Gastrocnemius medialis (tissue), 4 donors: ENCODE measurements around the gene MELTF. TPM values are rescaled to one million over a fixed set of nuclear protein-coding genes. Genes with fewer than 3 reads are reported as not detected.
"Not testable (repeated sequence)": the region's sequence is repeated elsewhere in the genome, so short reads cannot be mapped to it uniquely, and the experiment has no call there.

Experiments
- ATAC-seq, 2 donors: fragments of 150-250 bp; one replicate each; pipeline ENCODE4 v1.9.1; 2016
- DNase-seq, 2 donors: peaks; one replicate each; pipeline ENCODE4 v3.0.0-alpha.2; 2019
- H3K27ac ChIP-seq, 4 donors: fragments of 200-600 bp; sonication (generic); 1 replicate in 1 of 4; 2 replicates in 3 of 4; pipeline ENCODE4 v1.5.1; 2016 to 2018; ENCODE audit warnings: mild to moderate bottlenecking in 2 of 4, moderate library complexity in 1 of 4
- H3K27me3 ChIP-seq, 3 donors: fragments of 200-600 bp; sonication (generic) in 2 of 3; 1 replicate in 1 of 3; 2 replicates in 2 of 3; pipeline versions ENCODE4 v1.5.1 to v1.6.0; 2016 to 2019; ENCODE audit warnings: mild to moderate bottlenecking in 1 of 3, moderate library complexity in 1 of 3
- H3K36me3 ChIP-seq, 2 donors: fragments of 200-600 bp; sonication (generic) in 1 of 2; one replicate each; pipeline ENCODE4 v1.5.1; 2017 to 2018
- H3K4me1 ChIP-seq, 2 donors: fragments of 200-600 bp; sonication (generic) in 1 of 2; one replicate each; pipeline ENCODE4 v1.5.1; 2016 to 2017; ENCODE audit warnings: mild to moderate bottlenecking in 2 of 2
- H3K4me3 ChIP-seq, 4 donors: fragments of 200-600 bp; sonication (generic) in 3 of 4; 1 replicate in 1 of 4; 2 replicates in 3 of 4; pipeline ENCODE4 v1.5.1; 2016 to 2019; ENCODE audit warnings: mild to moderate bottlenecking in 2 of 4
- H3K9me3 ChIP-seq, 3 donors: fragments of 200-600 bp; sonication (generic) in 2 of 3; 1 replicate in 1 of 3; 2 replicates in 2 of 3; pipeline ENCODE4 v1.5.1; 2016 to 2019
- POLR2A ChIP-seq, 2 donors: fragments of 450-650 bp; IDR thresholded peaks; one replicate each; pipeline ENCODE4 v1.6.1; 2017; ENCODE audit warnings: antibody characterized with exemption in 2 of 2, mild to moderate bottlenecking in 2 of 2, moderate library complexity in 2 of 2
- in situ Hi-C, 4 donors: fragments of 200-750 bp; cut with MboI; loops; one replicate each; pipeline versions ENCODE4 v1.15.0 to v1.8.0; 2017; ENCODE audit warnings: low sequenced_read_pairs in 4 of 4
- intact Hi-C: fragments of 100-400 bp; cut with DNase I; formaldehyde crosslinking; loops from one replicate; pipeline ENCODE4 v1.15.1; 2023; ENCODE audit warnings: low total_unique reads
- total RNA-seq, 4 donors: library from RNA; depleted of rRNA; stranded (reverse); fragments of >200 nt; gene quantifications; one replicate each; pipeline versions ENCODE4 v1.1.0 to v1.2.3, GENCODE V29; 2016
- TF ChIP-seq, protein P1 (sequence below), 5 experiments: fragments of 450-650 bp in 3 of 5; fragments of 200-600 bp in 2 of 5; sonication (generic) in 2 of 5; IDR thresholded peaks in 4 of 5; conservative IDR thresholded peaks in 1 of 5; 1 replicate in 4 of 5; 2 replicates in 1 of 5; pipeline ENCODE4 v1.5.1; 2016 to 2019; ENCODE audit warnings: antibody characterized with exemption in 5 of 5, mild to moderate bottlenecking in 3 of 5, moderate library complexity in 3 of 5

MELTF gene
- total RNA-seq, 4 donors from 2014 or later, result 0.36 to 0.64 (median 0.42) TPM; not detected in 1

DNA sequence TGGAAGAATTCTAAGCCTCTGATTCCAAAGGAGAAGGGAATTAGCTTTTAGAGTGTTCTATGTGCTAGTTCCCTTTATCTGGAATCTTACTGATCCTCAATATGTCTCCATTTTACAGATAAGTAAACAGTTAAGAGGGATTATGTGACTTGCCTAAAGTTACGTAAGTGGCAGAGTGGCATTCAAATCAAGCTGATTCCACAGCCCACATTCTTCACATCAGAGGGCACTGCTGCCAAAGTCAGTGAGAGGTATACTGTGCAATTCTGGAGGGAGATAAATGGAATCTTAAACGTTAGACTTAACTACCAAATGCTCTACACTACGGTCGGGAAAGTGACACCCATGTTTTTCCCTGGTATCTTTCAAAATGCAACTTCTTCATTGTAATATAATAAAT is 11.0 kb upstream of the MELTF start:
- ATAC-seq, result no peak
- no peaks in the 10 kb centered on the region for H3K9me3 ChIP-seq
- peaks cover 0 to 25% of the 10 kb centered on the region in 2 donors for H3K36me3 ChIP-seq
- in situ Hi-C loops (no loop called here), intact Hi-C loops (no loop called here)
- peaks cover 0 to 8% (median 6%) of the 10 kb centered on the region in 3 donors for H3K27me3 ChIP-seq
- no peak for DNase-seq
- no peak overlapping the region for H3K4me3 ChIP-seq
- H3K4me1 ChIP-seq, result no peaks in the 10 kb centered on the region
- no peak overlapping the region for H3K27ac ChIP-seq
- TF ChIP-seq, protein P1, sequence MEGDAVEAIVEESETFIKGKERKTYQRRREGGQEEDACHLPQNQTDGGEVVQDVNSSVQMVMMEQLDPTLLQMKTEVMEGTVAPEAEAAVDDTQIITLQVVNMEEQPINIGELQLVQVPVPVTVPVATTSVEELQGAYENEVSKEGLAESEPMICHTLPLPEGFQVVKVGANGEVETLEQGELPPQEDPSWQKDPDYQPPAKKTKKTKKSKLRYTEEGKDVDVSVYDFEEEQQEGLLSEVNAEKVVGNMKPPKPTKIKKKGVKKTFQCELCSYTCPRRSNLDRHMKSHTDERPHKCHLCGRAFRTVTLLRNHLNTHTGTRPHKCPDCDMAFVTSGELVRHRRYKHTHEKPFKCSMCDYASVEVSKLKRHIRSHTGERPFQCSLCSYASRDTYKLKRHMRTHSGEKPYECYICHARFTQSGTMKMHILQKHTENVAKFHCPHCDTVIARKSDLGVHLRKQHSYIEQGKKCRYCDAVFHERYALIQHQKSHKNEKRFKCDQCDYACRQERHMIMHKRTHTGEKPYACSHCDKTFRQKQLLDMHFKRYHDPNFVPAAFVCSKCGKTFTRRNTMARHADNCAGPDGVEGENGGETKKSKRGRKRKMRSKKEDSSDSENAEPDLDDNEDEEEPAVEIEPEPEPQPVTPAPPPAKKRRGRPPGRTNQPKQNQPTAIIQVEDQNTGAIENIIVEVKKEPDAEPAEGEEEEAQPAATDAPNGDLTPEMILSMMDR (IDR thresholded peaks at IDR 0.05 in 4 of 5, conservative IDR thresholded peaks at IDR 0.05 in 1 of 5), result no peak
- TF ChIP-seq POLR2A (IDR thresholded peaks at IDR 0.05), result no peak

DNA sequence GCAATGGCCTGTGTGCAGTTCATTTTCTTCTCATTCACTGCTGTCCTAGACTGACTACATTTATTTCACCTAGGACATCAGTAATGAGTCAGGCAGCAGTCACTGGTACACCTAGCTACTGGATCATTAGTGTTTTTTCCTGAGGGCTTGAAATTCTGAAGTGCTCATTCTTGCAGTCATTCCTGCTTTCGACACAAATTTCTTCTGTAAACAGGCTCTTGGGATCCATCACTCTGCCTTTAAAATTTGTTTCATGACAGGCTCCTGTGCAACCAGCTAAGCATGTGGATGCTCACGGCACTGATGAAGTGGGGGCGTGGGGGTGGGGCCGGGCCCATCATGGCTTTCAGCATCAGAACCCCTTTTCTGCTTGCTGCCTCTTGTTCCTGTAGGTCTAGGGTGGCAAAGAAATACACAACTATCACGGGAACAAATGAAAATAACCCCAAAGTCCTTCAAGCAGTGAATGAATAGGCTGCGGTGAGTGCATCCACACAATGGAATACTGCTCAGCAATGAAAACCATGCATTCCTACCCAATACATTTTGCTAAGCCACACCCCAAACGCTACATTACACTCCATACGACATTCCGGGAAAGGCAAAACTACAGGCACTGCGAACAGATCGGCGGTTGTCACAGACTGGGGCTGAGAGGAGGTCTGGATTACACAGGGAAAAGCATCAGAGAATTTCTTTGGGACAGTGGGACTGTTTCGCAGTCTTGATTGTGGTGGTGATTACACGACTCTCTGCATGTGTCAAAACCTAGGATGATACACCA is 9.3 kb upstream of the MELTF start:
- Histone ChIP-seq H3K9me3 (no peaks in the 10 kb centered on the region), H3K4me1 (no peaks in the 10 kb centered on the region), H3K36me3 (peaks cover 0 to 7% of the 10 kb centered on the region in 2 donors), H3K4me3 (no peak overlapping the region), H3K27ac (no peak overlapping the region), H3K27me3 (peaks cover 0 to 14% (median 11%) of the 10 kb centered on the region in 3 donors)
- intact Hi-C loops, result no loop called here
- in situ Hi-C loops, result no loop called here
- DNase-seq (no peak), ATAC-seq (no peak)
- TF ChIP-seq POLR2A (IDR thresholded peaks at IDR 0.05), result no peak
- TF ChIP-seq, protein P1 (IDR thresholded peaks at IDR 0.05 in 4 of 5, conservative IDR thresholded peaks at IDR 0.05 in 1 of 5), result no peak

DNA sequence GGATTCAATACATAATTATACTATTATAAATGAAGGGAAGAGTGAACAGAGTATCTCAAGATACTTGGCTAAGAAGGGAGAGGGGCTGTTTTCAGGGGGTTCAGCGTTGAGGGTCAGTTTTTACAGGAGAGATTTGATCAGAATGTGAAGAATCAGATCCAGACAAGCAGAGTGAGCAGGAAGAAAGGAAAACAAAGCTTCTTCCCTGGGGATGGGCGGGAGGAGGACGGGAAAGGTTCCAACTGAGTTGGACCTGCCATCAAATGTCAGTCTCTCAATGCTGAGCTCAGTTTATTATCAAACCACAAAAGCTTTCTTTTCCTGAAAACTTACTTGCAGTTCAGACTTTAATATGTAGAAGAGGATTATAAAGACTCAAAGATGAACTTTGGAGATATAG is 6.0 kb upstream of the MELTF start:
- ATAC-seq (no peak), DNase-seq (no peak)
- intact Hi-C loops (no loop called here), in situ Hi-C loops (no loop called here)
- peaks cover 13 to 21% (median 14%) of the 10 kb centered on the region in 3 donors for H3K27me3 ChIP-seq
- peaks cover 0 to 6% of the 10 kb centered on the region in 2 donors for H3K4me1 ChIP-seq
- TF ChIP-seq, protein P1 (IDR thresholded peaks at IDR 0.05 in 4 of 5, conservative IDR thresholded peaks at IDR 0.05 in 1 of 5), result no peak
- no peak for TF ChIP-seq POLR2A (IDR thresholded peaks at IDR 0.05)
- no peaks in the 10 kb centered on the region for H3K9me3 ChIP-seq
- no peak overlapping the region for H3K27ac ChIP-seq
- no peaks in the 10 kb centered on the region for H3K36me3 ChIP-seq
- no peak overlapping the region for H3K4me3 ChIP-seq

DNA sequence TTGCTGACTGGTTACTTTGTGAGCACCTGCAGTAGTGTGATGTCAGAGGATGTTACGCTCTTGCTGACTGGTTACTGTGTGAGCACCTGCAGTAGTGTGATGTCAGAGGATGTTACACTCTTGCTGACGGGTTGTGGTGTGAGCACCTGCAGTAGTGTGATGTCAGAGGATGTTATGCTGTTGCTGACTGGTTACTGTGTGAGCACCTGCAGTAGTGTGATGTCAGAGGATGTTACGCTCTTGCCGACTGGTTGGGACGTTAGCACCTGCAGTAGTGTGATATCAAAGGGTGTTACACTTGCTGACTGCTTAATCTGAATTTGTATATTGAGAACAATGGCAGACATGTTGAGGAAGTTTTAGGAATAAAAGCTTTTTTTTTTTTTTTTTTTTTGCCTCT is 5.2 kb upstream of the MELTF start:
- H3K27me3 ChIP-seq, result peaks cover 16 to 26% (median 18%) of the 10 kb centered on the region in 3 donors
- H3K36me3 ChIP-seq, H3K9me3 ChIP-seq, DNase-seq, intact Hi-C loops, H3K4me1 ChIP-seq, in situ Hi-C loops, ATAC-seq, H3K27ac ChIP-seq, H3K4me3 ChIP-seq: not testable (repeated sequence)

DNA sequence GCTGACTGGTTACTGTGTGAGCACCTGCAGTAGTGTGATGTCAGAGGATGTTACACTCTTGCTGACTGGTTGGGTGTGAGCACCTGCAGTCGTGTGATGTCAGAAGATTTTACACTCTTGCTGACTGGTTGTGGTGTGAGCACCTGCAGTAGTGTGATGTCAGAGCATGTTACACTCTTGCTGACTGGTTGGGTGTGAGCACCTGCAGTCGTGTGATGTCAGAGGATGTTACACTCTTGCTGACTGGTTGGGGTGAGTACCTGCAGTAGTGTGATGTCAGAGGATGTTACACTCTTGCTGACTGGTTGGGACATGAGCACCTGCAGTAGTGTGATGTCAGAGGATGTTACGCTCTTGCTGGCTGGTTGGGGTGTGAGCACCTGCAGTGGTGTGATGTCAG is 4.1 kb upstream of the MELTF start:
- intact Hi-C loops, H3K4me3 ChIP-seq, DNase-seq, H3K27ac ChIP-seq, H3K36me3 ChIP-seq, H3K9me3 ChIP-seq, ATAC-seq, in situ Hi-C loops, H3K4me1 ChIP-seq: not testable (repeated sequence)
- peaks cover 25 to 33% (median 28%) of the 10 kb centered on the region in 3 donors for H3K27me3 ChIP-seq
